Mammary epithelial cell (primary cell): ENCODE data around the gene APOE.

ENCODE experiments used
- EZH2 ChIP-seq: IDR thresholded peaks from 2 replicates; pipeline ENCODE4 v1.6.1; 2012; ENCODE audit warnings: low read length, inconsistent platforms, borderline replicate concordance
- TF ChIP-seq, protein P1 (sequence below), 2 donors: IDR thresholded peaks in 1 of 2; conservative IDR thresholded peaks in 1 of 2; 2 replicates each; pipeline ENCODE4 v1.5.1; 2011 to 2012; ENCODE audit warnings: inconsistent platforms in 2 of 2, low read length in 2 of 2, mild to moderate bottlenecking in 2 of 2, control low read depth in 1 of 2, low read depth in 1 of 2; ENCODE audit not compliant: insufficient read depth in 1 of 2; ENCODE audit errors: extremely low read depth in 1 of 2

DNA sequence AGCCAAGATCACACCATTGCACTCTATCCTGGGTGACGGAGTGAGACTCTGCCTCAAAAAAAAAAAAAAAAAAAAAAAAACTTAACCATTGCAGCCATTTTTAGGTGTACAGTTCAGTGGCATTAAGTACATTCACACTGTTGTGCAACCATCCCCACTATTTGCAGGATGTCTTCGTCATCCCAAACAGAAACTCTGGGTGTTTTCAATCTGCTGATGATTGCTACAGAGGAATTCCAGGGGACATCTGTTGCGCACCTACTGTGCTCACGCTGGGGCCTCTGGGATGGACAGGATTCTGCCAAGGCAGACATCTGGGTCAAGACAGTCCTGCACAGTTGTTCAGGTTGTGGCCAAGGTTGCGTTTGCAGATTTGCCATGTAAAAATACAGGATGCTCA, 34.1 kb downstream of the APOE start:
- TF ChIP-seq, protein P1, sequence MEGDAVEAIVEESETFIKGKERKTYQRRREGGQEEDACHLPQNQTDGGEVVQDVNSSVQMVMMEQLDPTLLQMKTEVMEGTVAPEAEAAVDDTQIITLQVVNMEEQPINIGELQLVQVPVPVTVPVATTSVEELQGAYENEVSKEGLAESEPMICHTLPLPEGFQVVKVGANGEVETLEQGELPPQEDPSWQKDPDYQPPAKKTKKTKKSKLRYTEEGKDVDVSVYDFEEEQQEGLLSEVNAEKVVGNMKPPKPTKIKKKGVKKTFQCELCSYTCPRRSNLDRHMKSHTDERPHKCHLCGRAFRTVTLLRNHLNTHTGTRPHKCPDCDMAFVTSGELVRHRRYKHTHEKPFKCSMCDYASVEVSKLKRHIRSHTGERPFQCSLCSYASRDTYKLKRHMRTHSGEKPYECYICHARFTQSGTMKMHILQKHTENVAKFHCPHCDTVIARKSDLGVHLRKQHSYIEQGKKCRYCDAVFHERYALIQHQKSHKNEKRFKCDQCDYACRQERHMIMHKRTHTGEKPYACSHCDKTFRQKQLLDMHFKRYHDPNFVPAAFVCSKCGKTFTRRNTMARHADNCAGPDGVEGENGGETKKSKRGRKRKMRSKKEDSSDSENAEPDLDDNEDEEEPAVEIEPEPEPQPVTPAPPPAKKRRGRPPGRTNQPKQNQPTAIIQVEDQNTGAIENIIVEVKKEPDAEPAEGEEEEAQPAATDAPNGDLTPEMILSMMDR (conservative IDR thresholded peaks at IDR 0.05 in 1 of 2, IDR thresholded peaks at IDR 0.05 in 1 of 2; ENCODE audit: extremely low read depth in 1 of 2, insufficient read depth in 1 of 2, low read depth in 1 of 2, low read length in 2 of 2), result no peak
- no peak for TF ChIP-seq EZH2
